MM.1S (cell line): Measurements from ENCODE around the gene SHANK1.

ENCODE experiments used
- EZH2 ChIP-seq: fragments of 300-600 bp; sonication (generic); optimal IDR thresholded peaks from 2 replicates; pipeline ENCODE3; 2017; ENCODE audit warnings: low read depth, mild to moderate bottlenecking, antibody characterized with exemption, low read length, mixed read lengths
- EZH2phosphoT487 ChIP-seq: fragments of 300-600 bp; sonication (generic); IDR thresholded peaks from 2 replicates; pipeline ENCODE4 v1.6.1; 2018; ENCODE audit warnings: antibody characterized with exemption, low read length
- TF ChIP-seq, protein P1 (sequence below): fragments of 300-600 bp; sonication (generic); IDR thresholded peaks from 2 replicates; pipeline ENCODE4 v1.5.1; 2016; ENCODE audit warnings: antibody characterized with exemption, low read length, mixed read lengths

DNA sequence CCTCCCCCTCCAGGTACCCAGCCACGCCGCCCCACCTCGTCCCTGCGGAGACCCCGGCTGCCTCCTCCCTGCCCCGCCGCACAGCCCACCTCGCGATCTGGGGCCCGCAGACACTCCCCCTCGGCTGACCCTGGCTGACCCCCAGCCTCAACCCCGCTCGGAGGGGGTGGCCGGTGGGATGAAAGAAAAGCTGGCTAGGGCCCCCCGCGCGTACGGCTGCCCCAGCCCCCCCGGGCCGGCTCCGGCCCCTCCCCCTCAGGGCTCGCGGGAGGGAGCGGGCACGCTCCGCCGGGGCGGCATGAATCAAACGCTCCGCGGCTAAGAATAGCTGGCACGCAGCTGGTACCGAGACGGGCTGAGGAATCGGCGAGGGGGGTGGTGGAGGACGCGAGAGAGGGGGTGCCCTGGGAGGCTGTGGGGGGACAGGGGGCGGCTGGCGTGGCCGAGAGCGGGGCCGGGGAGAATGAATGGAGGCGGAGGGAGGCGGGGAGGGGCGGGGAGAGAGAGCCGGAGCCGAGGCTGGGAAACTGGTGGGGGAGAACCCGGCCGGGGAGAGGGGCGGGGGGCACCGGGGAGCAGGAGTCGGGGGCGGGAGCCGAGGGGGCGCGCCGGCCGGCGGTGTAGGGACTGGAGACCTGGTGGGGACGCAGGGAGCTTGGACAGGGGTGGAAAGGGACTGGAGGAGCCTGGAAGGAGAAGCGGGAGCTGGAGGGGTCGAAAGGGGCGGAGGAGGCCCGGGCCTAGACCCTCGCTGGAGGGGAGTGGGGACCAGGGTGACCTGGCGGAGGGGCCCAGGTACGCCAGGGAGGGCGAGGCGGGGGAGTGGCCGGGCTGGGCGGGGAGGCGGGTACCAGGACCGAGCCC is 1.1 kb downstream of the SHANK1 start:
- TF ChIP-seq, protein P1, sequence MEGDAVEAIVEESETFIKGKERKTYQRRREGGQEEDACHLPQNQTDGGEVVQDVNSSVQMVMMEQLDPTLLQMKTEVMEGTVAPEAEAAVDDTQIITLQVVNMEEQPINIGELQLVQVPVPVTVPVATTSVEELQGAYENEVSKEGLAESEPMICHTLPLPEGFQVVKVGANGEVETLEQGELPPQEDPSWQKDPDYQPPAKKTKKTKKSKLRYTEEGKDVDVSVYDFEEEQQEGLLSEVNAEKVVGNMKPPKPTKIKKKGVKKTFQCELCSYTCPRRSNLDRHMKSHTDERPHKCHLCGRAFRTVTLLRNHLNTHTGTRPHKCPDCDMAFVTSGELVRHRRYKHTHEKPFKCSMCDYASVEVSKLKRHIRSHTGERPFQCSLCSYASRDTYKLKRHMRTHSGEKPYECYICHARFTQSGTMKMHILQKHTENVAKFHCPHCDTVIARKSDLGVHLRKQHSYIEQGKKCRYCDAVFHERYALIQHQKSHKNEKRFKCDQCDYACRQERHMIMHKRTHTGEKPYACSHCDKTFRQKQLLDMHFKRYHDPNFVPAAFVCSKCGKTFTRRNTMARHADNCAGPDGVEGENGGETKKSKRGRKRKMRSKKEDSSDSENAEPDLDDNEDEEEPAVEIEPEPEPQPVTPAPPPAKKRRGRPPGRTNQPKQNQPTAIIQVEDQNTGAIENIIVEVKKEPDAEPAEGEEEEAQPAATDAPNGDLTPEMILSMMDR: no peak
- TF ChIP-seq EZH2phosphoT487: no peak
- no peak for TF ChIP-seq EZH2
